Neutrophil (primary cell): ENCODE measurements around the gene NTRK3.
"Not testable (repeated sequence)": the region's sequence is repeated elsewhere in the genome, so short reads cannot be mapped to it uniquely, and the experiment has no call there.

Experiments
- H3K27ac ChIP-seq: fragments of 200-600 bp; sonication (generic); 2 replicates; pipeline ENCODE4 v1.5.1; 2016; ENCODE audit warnings: mild to moderate bottlenecking, moderate library complexity
- H3K27me3 ChIP-seq: fragments of 200-600 bp; sonication (generic); 2 replicates; pipeline ENCODE4 v1.6.0; 2016; ENCODE audit warnings: mild to moderate bottlenecking
- H3K36me3 ChIP-seq: fragments of 200-600 bp; sonication (generic); 2 replicates; pipeline ENCODE4 v1.5.1; 2017
- H3K4me1 ChIP-seq, 2 experiments: fragments of 200-600 bp in 1 of 2; sonication (generic) in 1 of 2; 1 replicate in 1 of 2; 2 replicates in 1 of 2; pipeline versions ENCODE4 v1.5.1 to v1.6.1; 2013 to 2016; ENCODE audit warnings: low read depth in 1 of 2, low read length in 1 of 2, mild to moderate bottlenecking in 1 of 2, moderate library complexity in 1 of 2; ENCODE audit not compliant: control insufficient read depth in 1 of 2, insufficient read depth in 1 of 2
- H3K4me3 ChIP-seq, 2 experiments: fragments of 200-600 bp in 1 of 2; sonication (generic) in 1 of 2; 1 replicate in 1 of 2; 2 replicates in 1 of 2; pipeline ENCODE4 v1.5.1; 2013 to 2016; ENCODE audit warnings: low read depth in 1 of 2, low read length in 1 of 2, mild to moderate bottlenecking in 1 of 2, moderate library complexity in 1 of 2
- H3K9me3 ChIP-seq: fragments of 200-600 bp; sonication (generic); 2 replicates; pipeline ENCODE4 v1.5.1; 2016
- CTCF ChIP-seq: fragments of 200-600 bp; sonication (generic); IDR thresholded peaks from 2 replicates; pipeline ENCODE4 v1.5.1; 2016; ENCODE audit warnings: antibody characterized with exemption

Gene NTRK3

GRCh38 chr15:87848012-87848411 is 408.5 kb downstream of the NTRK3 start:
- Histone ChIP-seq H3K27me3 (peaks cover 4% of the 10 kb centered on the region), H3K36me3 (no peaks in the 10 kb centered on the region), H3K4me3 (no peak overlapping the region), H3K9me3 (no peaks in the 10 kb centered on the region), H3K27ac (no peak overlapping the region), H3K4me1 (no peaks in the 10 kb centered on the region)
- TF ChIP-seq CTCF: no peak

DNA sequence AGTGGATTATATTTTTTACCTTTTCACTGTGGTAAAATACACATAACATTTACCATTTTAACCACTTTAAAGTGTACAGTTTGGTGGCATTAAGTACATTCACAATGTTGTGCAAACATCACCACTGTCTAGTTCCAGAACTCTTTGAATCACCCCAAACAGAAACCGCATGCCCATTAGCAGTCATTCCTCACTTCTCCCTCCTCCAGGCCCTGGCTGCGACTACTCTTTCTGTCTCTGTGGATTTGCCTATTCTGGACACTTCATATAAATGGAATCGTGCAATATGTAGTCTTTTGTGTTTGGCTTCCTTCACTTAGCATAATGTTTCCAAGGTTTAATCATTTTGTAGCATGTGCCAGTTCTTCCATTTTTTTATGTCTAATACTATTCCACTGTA is 409.8 kb downstream of the NTRK3 start:
- no peaks in the 10 kb centered on the region for H3K9me3 ChIP-seq
- no peak for TF ChIP-seq CTCF
- no peaks in the 10 kb centered on the region for H3K4me1 ChIP-seq
- H3K27me3 ChIP-seq: peaks cover 4% of the 10 kb centered on the region
- no peak overlapping the region for H3K4me3 ChIP-seq
- H3K36me3 ChIP-seq: no peaks in the 10 kb centered on the region
- H3K27ac ChIP-seq: no peak overlapping the region

GRCh38 chr15:87843312-87843711 is 413.2 kb downstream of the NTRK3 start:
- no peak overlapping the region for H3K4me3 ChIP-seq
- H3K36me3 ChIP-seq: no peaks in the 10 kb centered on the region
- no peak for TF ChIP-seq CTCF
- H3K27ac ChIP-seq: no peak overlapping the region
- H3K4me1 ChIP-seq: no peaks in the 10 kb centered on the region
- H3K9me3 ChIP-seq: no peaks in the 10 kb centered on the region
- H3K27me3 ChIP-seq: no peaks in the 10 kb centered on the region

DNA sequence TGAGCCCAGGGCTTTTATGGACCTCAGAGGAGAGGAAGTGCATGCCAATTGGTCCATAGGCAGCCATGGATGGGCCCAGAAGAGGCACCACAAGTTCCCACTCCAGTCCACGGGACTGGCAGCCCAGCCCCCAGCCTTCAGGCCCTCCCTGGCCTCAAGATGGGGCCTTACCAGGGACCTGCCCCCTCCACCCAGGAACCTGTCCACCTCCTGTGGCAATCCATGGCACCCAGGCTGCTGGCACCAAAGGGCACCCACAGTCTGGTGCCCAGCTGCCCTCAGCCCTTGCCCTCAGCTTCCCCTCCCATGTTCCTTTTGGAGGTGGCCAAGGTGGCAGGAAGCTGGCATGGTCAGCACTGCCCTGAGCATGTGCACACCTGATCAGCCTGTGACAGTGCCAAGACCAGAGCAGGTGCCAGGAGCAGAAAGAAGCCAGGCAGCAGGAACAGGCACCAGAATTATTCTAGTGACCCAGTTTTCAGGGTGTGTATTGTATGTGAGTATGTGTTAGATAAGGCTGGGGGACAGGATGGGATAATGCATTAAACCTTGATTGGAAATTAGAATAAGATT is 415.0 kb downstream of the NTRK3 start:
- H3K27me3 ChIP-seq: no peaks in the 10 kb centered on the region
- H3K27ac ChIP-seq: no peak overlapping the region
- no peaks in the 10 kb centered on the region for H3K9me3 ChIP-seq
- no peaks in the 10 kb centered on the region for H3K36me3 ChIP-seq
- no peak overlapping the region for H3K4me3 ChIP-seq
- no peaks in the 10 kb centered on the region for H3K4me1 ChIP-seq
- TF ChIP-seq CTCF: no peak

DNA sequence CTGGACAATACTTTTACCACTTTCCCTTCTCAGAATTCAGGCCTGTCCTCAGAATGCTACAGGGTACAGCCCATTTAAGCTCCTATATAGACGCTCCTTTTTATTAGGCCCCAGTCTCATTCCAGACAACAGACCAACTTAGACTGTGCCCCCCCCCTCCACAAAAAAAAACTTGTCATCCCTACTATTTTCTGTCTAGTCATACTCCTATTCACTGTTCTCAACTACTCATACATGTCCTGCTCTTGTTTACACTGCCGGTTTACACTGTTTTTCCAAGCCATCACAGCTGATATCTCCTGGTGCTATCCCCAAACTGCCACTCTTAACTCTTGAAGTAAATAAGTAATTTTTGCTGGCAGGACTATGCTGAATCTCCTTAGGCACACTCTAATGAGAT is 420.7 kb downstream of the NTRK3 start:
- not testable (repeated sequence) for H3K4me3 ChIP-seq, H3K27ac ChIP-seq, H3K9me3 ChIP-seq, H3K27me3 ChIP-seq, H3K4me1 ChIP-seq, H3K36me3 ChIP-seq

DNA sequence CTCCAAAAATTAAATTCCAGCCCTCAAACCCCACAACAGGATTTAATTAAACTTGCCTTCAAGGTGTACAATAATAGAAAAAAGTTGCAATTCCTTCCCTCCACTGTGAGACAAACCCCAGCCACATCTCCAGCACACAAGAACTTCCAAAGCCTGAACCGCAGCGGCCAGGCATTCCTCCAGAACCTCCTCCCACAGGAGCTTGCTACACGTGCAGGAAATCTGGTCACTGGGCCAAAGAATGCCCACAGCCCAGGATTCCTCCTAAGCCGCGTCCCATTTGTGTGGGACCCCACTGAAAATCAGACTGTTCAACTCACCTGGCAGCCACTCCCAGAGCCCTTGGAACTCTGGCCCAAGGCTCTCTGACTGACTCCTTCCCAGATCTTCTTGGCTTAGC is 423.2 kb downstream of the NTRK3 start:
- not testable (repeated sequence) for H3K9me3 ChIP-seq, H3K27me3 ChIP-seq, H3K4me3 ChIP-seq, H3K27ac ChIP-seq, H3K36me3 ChIP-seq
- H3K4me1 ChIP-seq: peaks cover 18 to 24% of the 10 kb centered on the region in 2 experiments
